Activated CD4-positive, CD25-positive, alpha-beta regulatory T cell treated with anti-CD3 and anti-CD28 coated beads, Interleukin-2, amount 50 U/mL, for 72 hours (primary cell): ENCODE measurements around the gene PSME1.

Experiments
- DNase-seq: peaks from one replicate; pipeline ENCODE4 v3.0.0; 2021

Gene PSME1

GRCh38 chr14:24135834-24136683 is at the start of gene PSME1:
Gene PSME1, plus strand, starts transcription at chr14:24136194. Its CDS starts 69 bp downstream, at chr14:24136263.
- peak; percentile 95 for DNase-seq

- no peak for DNase-seq
Measured at GRCh38 chr14:24087004-24087403, 49.0 kb upstream of the PSME1 start.

DNA sequence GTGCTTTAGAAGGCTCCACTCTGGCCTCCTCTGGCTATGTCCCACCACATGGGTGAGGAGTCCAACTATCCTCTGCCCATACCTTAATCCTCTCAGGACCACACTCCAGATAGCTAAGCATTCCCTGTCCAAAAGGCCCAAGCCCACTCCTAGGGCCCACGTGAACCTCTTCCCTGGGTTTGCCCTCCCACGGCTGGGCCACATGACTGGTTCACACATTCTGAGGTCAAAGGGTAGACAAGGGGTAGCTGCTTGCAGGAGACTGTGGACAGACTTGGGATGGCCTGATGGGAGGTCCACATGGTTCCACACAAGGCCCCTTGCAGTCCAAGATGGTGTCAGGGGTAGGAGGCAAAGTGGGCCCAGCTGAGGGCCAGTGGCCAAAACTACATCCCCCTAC is 47.9 kb upstream of the PSME1 start:
- DNase-seq = no peak

DNA sequence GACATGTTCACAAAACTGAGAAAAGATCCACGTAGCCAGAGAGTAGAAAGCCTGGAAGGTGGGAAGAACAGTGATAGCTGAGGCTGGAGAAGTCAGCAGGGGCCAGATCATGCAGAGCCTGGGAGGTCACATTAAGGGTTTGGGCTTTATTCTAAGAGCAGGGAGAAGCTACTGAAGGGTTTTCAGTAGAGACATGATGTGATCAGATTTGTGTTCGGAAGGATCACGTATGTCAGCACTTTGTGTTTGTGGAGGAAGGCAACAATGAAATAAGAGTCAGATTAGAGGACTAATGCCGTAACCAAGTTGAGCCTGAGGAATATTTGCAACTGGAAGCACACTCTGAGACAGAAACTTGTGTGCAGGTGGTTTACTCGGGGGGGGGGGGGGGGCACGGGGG is 46.1 kb upstream of the PSME1 start:
- no peak for DNase-seq

DNA sequence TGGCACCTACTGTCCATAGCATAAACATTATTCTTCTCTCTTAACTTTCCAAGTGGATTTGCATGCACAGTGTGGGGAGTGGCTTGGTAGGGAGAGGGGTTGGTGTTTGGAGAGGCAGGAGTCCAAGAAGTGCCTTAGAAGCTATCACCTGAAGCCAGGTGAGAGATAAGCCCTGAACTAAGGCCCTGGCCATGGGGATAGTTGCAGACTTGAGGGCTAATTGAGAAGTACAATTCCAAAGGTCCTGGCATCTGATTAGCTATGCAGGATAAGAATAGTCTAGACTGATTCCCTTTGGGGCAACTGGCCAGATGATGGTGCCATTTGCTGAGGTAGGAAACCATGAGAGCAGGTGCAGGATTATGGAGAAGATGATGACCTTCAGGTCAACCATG is 43.9 kb upstream of the PSME1 start:
- DNase-seq = no peak

DNA sequence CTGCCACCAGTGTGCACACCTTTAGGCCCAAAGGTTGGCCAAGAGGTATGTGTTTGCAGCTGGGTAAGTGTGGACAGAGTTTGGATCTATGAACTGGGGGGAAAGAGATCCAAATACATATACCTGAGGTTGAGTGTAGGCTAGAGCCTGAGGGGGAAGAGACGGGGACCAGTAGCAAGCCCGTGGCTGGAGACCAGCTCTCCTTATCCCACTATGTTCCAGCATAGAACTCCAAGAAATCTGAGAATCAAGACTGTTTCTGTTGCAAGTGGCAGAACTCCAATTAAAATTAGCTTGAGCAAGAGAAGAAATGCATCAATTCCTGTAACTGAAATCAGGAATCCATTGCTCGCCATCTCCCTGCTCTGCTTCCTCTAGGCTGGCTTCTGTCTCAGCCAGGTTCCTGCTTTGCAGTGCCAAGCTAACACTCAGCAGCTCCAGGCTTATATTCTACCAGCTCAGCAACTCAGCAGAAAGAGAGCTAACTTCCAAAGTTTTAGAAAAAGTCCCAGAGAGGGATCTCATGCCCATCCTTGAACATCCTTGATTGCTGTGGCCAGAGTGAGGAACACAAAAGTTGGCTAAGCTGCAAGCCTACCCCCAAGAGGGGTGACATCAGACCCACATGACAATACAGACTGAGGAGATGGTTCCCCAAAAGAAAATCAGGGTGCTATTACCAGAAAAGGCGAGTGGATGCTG is 43.3 kb upstream of the PSME1 start:
- DNase-seq = no peak

GRCh38 chr14:24093207-24093900 is 42.6 kb upstream of the PSME1 start:
- no peak for DNase-seq

DNA sequence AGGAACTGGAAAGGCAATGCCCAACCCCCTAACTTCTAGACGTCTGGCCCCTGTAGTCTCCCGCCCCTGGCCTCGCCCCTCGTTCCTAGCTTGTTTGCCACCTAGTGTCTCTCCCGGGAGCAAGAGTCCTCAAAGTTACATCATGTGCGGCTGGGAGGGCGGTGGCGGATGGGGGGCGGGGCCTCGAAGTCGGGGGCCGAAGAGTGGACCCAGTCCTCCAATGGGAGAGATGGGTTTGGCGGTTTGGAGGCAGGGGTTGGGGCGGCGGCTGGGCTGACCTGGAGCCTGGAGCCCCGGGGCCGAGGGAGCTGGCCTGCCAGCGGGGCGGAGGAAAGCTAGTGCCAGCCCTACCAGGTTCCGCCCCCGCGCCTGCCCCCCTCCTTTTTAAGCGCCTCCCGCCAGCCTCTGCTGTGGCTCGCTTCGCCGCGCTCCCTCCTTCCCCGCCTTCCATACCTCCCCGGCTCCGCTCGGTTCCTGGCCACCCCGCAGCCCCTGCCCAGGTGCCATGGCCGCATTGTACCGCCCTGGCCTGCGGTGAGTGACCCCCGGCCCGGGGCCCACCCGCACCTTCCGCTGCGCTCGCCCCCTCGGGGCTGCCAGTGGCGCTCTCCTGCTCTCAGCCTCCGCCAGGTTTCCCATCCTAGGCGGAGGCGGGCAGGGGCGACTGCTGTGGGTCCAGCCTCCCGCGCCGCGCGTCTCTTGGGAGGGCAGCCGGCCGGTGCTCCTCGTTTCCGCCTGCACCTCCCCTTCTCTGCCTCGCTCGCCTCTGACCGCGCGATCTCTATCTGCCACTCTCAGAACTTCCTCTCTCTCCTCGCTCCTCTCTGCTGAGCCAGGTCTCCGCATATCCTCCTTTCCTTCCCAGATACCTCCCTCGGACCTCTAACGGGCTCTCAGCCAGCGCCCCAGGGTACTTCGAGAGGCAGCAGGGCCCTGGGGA is 41.8 kb upstream of the PSME1 start, which contains the start of gene PCK2:
Gene PCK2, plus strand, starts transcription at position 411 of the 940 bp plus-strand sequence. Its CDS starts 95 bp downstream, at position 506.
- DNase-seq = peak; percentile 79

DNA sequence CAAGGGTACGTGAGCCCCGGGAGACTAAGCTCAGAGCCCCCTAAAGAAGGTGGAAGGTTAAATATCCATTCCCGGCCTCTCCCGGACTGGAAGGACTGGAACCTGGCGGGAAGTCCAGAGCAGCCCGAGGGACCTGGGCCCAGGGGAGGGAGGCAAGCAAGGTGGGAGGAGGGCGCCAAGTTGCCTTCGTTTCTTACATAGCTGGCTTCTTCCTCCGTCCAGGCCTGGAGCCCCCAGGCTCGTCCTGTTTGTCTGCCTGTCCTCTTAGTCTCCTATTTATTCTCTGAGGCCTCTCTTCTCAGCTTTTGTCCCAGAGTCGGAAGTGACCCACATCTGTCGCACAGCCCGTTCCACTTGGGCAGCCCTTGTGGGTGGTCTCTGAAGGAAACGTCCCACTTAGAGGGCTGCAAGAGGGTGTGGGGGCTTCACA is 41.1 kb upstream of the PSME1 start:
- DNase-seq = no peak

- DNase-seq = peak; percentile 63
Measured at GRCh38 chr14:24095271-24096068, 40.5 kb upstream of the PSME1 start.

GRCh38 chr14:24096545-24097181 is 39.3 kb upstream of the PSME1 start:
- peak; percentile 25 for DNase-seq

GRCh38 chr14:24098229-24098926 is 37.6 kb upstream of the PSME1 start:
- DNase-seq = no peak

DNA sequence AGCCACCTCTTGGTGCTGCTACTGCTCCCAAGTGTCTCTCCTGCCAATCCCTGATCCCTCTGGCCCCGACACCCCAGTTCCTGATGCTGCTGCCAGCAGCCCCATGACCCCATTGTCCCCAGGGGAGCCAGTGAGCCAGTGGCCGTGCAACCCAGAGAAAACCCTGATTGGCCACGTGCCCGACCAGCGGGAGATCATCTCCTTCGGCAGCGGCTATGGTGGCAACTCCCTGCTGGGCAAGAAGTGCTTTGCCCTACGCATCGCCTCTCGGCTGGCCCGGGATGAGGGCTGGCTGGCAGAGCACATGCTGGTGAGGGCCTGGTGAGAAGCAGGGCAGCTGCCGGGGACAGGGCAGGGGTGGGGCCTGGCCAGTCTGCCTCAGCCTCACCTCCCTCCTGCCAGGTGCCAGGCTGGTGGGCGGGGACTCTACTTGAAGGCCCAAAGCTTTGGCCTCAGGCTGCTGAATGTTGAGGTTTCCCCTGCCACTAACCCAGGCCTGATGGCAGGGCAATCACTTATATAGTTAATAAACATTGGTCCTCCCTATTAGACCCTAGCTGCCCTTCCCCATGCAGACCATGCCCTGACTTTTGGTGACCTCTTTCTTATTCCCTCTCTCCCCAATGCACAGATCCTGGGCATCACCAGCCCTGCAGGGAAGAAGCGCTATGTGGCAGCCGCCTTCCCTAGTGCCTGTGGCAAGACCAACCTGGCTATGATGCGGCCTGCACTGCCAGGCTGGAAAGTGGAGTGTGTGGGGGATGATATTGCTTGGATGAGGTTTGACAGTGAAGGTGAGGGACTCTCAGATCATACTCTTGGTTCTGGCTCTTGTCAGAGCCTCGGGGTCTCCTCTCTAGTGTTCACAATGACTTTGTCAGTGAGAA is 36.8 kb upstream of the PSME1 start:
- no peak for DNase-seq

DNA sequence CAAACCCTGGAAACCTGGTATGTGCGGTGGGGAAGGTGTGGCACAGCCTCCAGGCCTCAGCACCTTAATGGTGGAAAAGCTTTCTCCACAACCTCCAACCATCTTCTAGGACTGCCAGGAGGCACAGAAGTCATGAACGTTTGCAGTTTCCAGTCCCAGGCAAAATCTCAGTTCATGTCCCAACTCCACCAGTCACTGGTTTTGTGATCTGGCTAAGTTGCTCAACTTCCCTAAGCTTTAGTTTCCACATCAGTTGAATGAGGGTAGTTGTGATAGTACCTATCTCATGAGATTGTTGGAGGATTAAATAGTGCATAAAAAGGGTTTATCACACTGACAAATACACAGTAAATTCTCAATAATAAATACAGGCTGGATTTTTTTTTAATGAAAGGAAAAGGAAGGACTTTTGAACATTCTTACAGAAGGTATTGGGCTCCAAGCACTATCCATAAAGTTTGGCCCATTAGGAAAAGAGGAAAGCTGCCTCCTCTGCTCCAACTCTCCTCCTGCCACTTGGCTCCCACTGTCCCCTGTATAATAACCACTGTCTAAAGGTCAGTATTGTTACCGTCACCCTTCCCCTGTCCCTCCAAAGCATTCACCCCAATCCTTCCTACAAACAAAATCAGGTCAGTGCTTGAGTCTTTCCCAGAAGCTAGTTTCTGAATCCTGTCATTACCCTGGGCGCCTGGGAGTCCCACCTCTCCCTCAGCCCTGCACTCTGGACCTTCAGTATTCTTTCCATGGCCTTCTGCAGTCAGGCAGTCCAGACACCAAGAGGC is 35.6 kb upstream of the PSME1 start:
- DNase-seq = no peak

DNA sequence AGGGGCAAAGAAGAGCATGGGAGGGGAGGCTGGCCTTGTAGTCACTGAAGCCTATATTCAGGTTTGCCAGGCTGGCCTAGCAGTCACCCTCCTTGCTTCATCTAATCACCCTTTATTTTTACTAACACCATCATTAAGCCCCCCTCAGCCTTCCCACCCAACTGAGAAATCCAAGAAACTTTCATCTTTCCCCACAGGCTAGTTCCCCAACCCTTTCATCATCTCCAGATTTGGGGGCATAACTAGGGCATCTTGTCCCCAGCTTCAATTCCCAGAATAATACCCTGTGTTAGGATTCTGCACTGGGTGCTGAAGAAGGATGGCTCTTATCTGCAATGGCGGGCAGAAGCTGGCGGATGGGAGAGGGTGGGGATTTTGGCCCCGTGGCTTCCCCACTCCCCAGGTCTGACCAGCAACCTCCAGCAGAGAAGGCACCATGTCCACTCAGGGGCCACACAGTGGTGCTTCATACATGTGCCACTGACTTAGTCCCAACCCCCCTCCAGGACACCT is 35.0 kb upstream of the PSME1 start:
- no peak for DNase-seq

- no peak for DNase-seq
Measured at GRCh38 chr14:24102357-24103048, 33.5 kb upstream of the PSME1 start.

DNA sequence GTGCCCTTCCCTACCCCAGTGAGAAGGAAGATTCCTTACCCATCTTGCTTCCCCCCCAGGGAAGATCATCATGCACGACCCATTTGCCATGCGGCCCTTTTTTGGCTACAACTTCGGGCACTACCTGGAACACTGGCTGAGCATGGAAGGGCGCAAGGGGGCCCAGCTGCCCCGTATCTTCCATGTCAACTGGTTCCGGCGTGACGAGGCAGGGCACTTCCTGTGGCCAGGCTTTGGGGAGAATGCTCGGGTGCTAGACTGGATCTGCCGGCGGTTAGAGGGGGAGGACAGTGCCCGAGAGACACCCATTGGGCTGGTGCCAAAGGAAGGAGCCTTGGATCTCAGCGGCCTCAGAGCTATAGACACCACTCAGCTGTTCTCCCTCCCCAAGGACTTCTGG is 32.5 kb upstream of the PSME1 start:
- DNase-seq = no peak
